AG04450 (cell line): Measurements from ENCODE around the gene CLDN12. TPM values are rescaled to one million over a fixed set of nuclear protein-coding genes. Genes with fewer than 3 reads are reported as not detected.

ENCODE experiments used
- CTCF ChIA-PET: fragments of 300-600, 350-600 bp; formaldehyde crosslinking; extraction: SDS; loops from one replicate; lab custom pipeline; 2022; ENCODE audit warnings: antibody characterized with exemption, inconsistent platforms; lab: Charles Lee
- POLR2A ChIA-PET: fragments of 350-600 bp; formaldehyde crosslinking; extraction: SDS; loops from one replicate; lab custom pipeline; 2021; ENCODE audit warnings: antibody characterized with exemption, inconsistent platforms; lab: Yijun Ruan, JAX
- DNase-seq: peaks from one replicate; pipeline ENCODE4 v3.0.0-alpha.2; 2011; ENCODE audit warnings: low read depth, low spot score
- H3K27ac ChIP-seq: one replicate; pipeline ENCODE4 v1.5.1; 2012; ENCODE audit warnings: low read depth, low read length, control low read depth
- H3K27me3 ChIP-seq: one replicate; pipeline ENCODE4 v1.6.0; 2012; ENCODE audit warnings: low read length; ENCODE audit not compliant: control insufficient read depth, insufficient read depth
- H3K4me3 ChIP-seq: 2 replicates; pipeline ENCODE4 v1.5.1; 2011; ENCODE audit warnings: mild to moderate bottlenecking, low read depth, low read length, control low read depth
- H3K9me3 ChIP-seq: 2 replicates; pipeline ENCODE4 v1.5.1; 2012; ENCODE audit warnings: low read length; ENCODE audit not compliant: control insufficient read depth, insufficient read depth
- CTCF ChIP-seq: IDR thresholded peaks from 2 replicates; pipeline ENCODE4 v1.5.1; 2011; ENCODE audit warnings: low read depth, low read length, control low read depth, inconsistent platforms
- polyA plus RNA-seq: library from polyadenylated mRNA; depleted of rRNA; stranded (reverse); fragments of >200 nt; gene quantifications from 2 replicates; pipeline ENCODE4 v1.2.3, GENCODE V29; 2011

CLDN12 gene
- polyA plus RNA-seq, 1 experiment = 41.6 TPM

GRCh38 chr7:90446137-90446899 is 43.1 kb downstream of the CLDN12 start:
- no peak for TF ChIP-seq CTCF
- ChIA-PET POLR2A (no interaction called here), CTCF (no interaction called here)
- no peaks in the 10 kb centered on the region for H3K9me3 ChIP-seq
- no peak overlapping the region for H3K4me3 ChIP-seq
- no peaks in the 10 kb centered on the region for H3K27me3 ChIP-seq
- no peak overlapping the region for H3K27ac ChIP-seq
- DNase-seq = no peak

- Histone ChIP-seq H3K27ac (no peak overlapping the region), H3K27me3 (no peaks in the 10 kb centered on the region), H3K4me3 (no peak overlapping the region), H3K9me3 (no peaks in the 10 kb centered on the region)
- DNase-seq = no peak
- no peak for TF ChIP-seq CTCF
- POLR2A ChIA-PET = no interaction called here
- CTCF ChIA-PET = interaction anchor here (4.3 kb wide), 1 partner anchor 582 kb away, joined by 47 read pairs; no protein-coding TSS in a partner anchor
Observed at GRCh38 chr7:90453259-90453891, 50.1 kb downstream of the CLDN12 start.

GRCh38 chr7:90453931-90454330 is 50.7 kb downstream of the CLDN12 start:
- DNase-seq = no peak
- Histone ChIP-seq H3K4me3 (no peak overlapping the region), H3K27me3 (no peaks in the 10 kb centered on the region), H3K9me3 (no peaks in the 10 kb centered on the region), H3K27ac (no peak overlapping the region)
- TF ChIP-seq CTCF = no peak
- POLR2A ChIA-PET = no interaction called here
- CTCF ChIA-PET = interaction anchor here (1.4 to 4.3 kb wide), 3 partner anchors 171 to 1208 kb away, joined by 3 to 47 read pairs (median 5); no protein-coding TSS in a partner anchor

- H3K27me3 ChIP-seq = no peaks in the 10 kb centered on the region
- H3K4me3 ChIP-seq = no peak overlapping the region
- ChIA-PET CTCF (interaction anchor here (0.6 to 4.3 kb wide), 20 partner anchors 8 to 1329 kb away, joined by 3 to 47 read pairs (median 4); no protein-coding TSS in a partner anchor), POLR2A (no interaction called here)
- DNase-seq = peak; percentile 1
- H3K27ac ChIP-seq = no peak overlapping the region
- peak; percentile 62 for TF ChIP-seq CTCF
- H3K9me3 ChIP-seq = no peaks in the 10 kb centered on the region
Observed at GRCh38 chr7:90455163-90456030, 52.1 kb downstream of the CLDN12 start.
